Stomach (tissue), 4 donors: Measurements from ENCODE around the gene LNPEP.

Experiments used
- EP300 ChIP-seq: sonication (generic); formaldehyde crosslinking; IDR thresholded peaks from one replicate; pipeline ENCODE4 v1.6.1; 2017; ENCODE audit warnings: antibody characterized with exemption
- POLR2A ChIP-seq, 4 donors: fragments of 450-650 bp; IDR thresholded peaks; one replicate each; pipeline ENCODE4 v1.6.1; 2016; ENCODE audit warnings: antibody characterized with exemption in 4 of 4, control low read depth in 2 of 4, mild to moderate bottlenecking in 1 of 4, moderate library complexity in 1 of 4
- POLR2AphosphoS5 ChIP-seq, 3 donors: sonication (generic); formaldehyde crosslinking; IDR thresholded peaks; one replicate each; pipeline ENCODE4 v1.6.1; 2016; ENCODE audit warnings: antibody characterized with exemption in 3 of 3
- TF ChIP-seq, protein P1 (sequence below), 7 experiments: fragments of 450-650 bp in 4 of 7; fragments of 200-600 bp in 3 of 7; sonication (generic) in 3 of 7; IDR thresholded peaks; one replicate each; pipeline ENCODE4 v1.5.1; 2016 to 2019; ENCODE audit warnings: antibody characterized with exemption in 7 of 7, control low read depth in 2 of 7, mild to moderate bottlenecking in 1 of 7

GRCh38 chr5:96977228-96977627 lies 41.3 kb downstream of the LNPEP start:
- TF ChIP-seq, protein P1, sequence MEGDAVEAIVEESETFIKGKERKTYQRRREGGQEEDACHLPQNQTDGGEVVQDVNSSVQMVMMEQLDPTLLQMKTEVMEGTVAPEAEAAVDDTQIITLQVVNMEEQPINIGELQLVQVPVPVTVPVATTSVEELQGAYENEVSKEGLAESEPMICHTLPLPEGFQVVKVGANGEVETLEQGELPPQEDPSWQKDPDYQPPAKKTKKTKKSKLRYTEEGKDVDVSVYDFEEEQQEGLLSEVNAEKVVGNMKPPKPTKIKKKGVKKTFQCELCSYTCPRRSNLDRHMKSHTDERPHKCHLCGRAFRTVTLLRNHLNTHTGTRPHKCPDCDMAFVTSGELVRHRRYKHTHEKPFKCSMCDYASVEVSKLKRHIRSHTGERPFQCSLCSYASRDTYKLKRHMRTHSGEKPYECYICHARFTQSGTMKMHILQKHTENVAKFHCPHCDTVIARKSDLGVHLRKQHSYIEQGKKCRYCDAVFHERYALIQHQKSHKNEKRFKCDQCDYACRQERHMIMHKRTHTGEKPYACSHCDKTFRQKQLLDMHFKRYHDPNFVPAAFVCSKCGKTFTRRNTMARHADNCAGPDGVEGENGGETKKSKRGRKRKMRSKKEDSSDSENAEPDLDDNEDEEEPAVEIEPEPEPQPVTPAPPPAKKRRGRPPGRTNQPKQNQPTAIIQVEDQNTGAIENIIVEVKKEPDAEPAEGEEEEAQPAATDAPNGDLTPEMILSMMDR (IDR thresholded peaks at IDR 0.05): no peak
- TF ChIP-seq POLR2AphosphoS5 (IDR thresholded peaks at IDR 0.05) (no peak), POLR2A (IDR thresholded peaks at IDR 0.05) (no peak), EP300 (no peak)
